ENCODE measurements around the gene RHOG. TPM values are rescaled to one million over a fixed set of nuclear protein-coding genes. Genes with fewer than 3 reads are reported as not detected.

RHOG gene
- total RNA-seq, 1 donor from 2014 or later = 23.1 TPM

DNA sequence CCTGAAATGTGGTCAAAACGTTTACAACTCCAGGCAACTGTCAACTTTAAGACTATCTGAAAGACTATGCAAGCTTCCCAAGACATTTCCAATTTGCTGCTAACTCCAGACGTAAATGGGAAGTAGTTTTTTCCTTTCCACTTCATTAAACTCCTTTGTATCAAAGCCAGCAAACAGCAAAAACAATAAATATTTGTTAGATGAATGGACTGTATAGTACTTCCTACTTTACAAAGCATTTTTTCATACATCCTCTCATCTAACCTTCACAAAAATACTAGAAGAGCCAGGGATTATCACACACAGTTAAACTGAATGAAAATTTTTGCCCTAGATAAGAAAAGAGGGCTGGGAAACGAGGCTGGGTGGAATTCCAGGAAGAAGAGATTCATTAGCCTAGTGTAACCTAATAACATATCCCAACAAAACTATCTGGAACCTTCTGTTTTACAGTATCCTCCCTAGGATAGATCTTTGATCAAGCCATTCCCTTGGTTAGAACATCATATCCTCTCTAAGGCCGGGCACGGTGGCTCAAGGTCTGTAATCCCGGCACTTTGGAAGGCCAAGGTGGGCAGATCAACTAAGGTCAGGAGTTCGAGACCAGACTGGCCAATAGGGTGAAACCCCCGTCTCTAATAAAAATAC, 53.9 kb downstream of the RHOG start:
- Histone ChIP-seq H3K9me3 (replicated peaks) (no peaks in the 10 kb centered on the region), H3K4me1 (peaks cover 61% of the 10 kb centered on the region)
- TF ChIP-seq CTCF (IDR thresholded peaks at IDR 0.05; ENCODE audit: borderline replicate concordance) = no peak

GRCh38 chr11:3783611-3784010, 57.1 kb downstream of the RHOG start:
- TF ChIP-seq CTCF (IDR thresholded peaks at IDR 0.05; ENCODE audit: borderline replicate concordance) = no peak
- H3K9me3 ChIP-seq (replicated peaks) = no peaks in the 10 kb centered on the region
- DNase-seq = no peak
- H3K4me1 ChIP-seq = peaks cover 53% of the 10 kb centered on the region
- intact Hi-C loops (cut with micrococcal nuclease) = no loop called here
- no peak overlapping the region for H3K4me3 ChIP-seq
- H3K27me3 ChIP-seq (ENCODE audit: low read depth) = no peaks in the 10 kb centered on the region
- no peak overlapping the region for H3K27ac ChIP-seq (replicated peaks)
- peaks cover 20% of the 10 kb centered on the region for H3K36me3 ChIP-seq

More for the DNA sequence above, 53.9 kb downstream of the RHOG start:
- H3K27ac ChIP-seq (replicated peaks) = no peak overlapping the region
- H3K27me3 ChIP-seq (ENCODE audit: low read depth) = no peaks in the 10 kb centered on the region
- H3K4me3 ChIP-seq = no peak overlapping the region
- no peak for DNase-seq
- peaks cover 5% of the 10 kb centered on the region for H3K36me3 ChIP-seq
- intact Hi-C loops (cut with micrococcal nuclease) = no loop called here

- Histone ChIP-seq H3K36me3 (peaks cover 26% of the 10 kb centered on the region), H3K9me3 (replicated peaks) (no peaks in the 10 kb centered on the region), H3K27me3 (ENCODE audit: low read depth) (no peaks in the 10 kb centered on the region), H3K4me1 (peaks cover 46% of the 10 kb centered on the region), H3K27ac (replicated peaks) (no peak overlapping the region), H3K4me3 (no peak overlapping the region)
- no peak for TF ChIP-seq CTCF (IDR thresholded peaks at IDR 0.05; ENCODE audit: borderline replicate concordance)
- DNase-seq = no peak
- intact Hi-C loops (cut with micrococcal nuclease) = no loop called here
Measured at GRCh38 chr11:3782963-3783362, 57.8 kb downstream of the RHOG start.

- no peak for DNase-seq
- H3K4me1 ChIP-seq = peaks cover 31% of the 10 kb centered on the region
- no peaks in the 10 kb centered on the region for H3K27me3 ChIP-seq (ENCODE audit: low read depth)
- no peaks in the 10 kb centered on the region for H3K9me3 ChIP-seq (replicated peaks)
- TF ChIP-seq CTCF (IDR thresholded peaks at IDR 0.05; ENCODE audit: borderline replicate concordance) = no peak
- peaks cover 42% of the 10 kb centered on the region for H3K36me3 ChIP-seq
- no peak overlapping the region for H3K27ac ChIP-seq (replicated peaks)
- H3K4me3 ChIP-seq = no peak overlapping the region
- intact Hi-C loops (cut with micrococcal nuclease) = no loop called here
Measured at GRCh38 chr11:3781423-3781822, 59.3 kb downstream of the RHOG start.

Other genes starting within 250 kb of the RHOG start
- 1.4 TPM for gene ART5, start 199.0 kb downstream of the RHOG start, total RNA-seq
- 0.58 TPM for gene ART1, start 195.8 kb downstream of the RHOG start, total RNA-seq
- gene CHRNA10, start 169.6 kb downstream of the RHOG start, total RNA-seq = 1.0 TPM
- gene NUP98, start 43.4 kb downstream of the RHOG start, total RNA-seq = 37.3 TPM
- gene PGAP2, start 32.4 kb downstream of the RHOG start, total RNA-seq = 27.8 TPM
- gene STIM1, start 14.7 kb upstream of the RHOG start, total RNA-seq = 32.0 TPM

All from left ventricle myocardium inferior (tissue), 1 donor.